OCI-M1 (cell line): ENCODE data around the gene DCDC2.
A peak's percentile ranks its signal among the peaks of the same experiment; 100 is the strongest.
"Not testable (repeated sequence)": the region's sequence is repeated elsewhere in the genome, so short reads cannot be mapped to it uniquely, and the experiment has no call there.

Experiments
- DNase-seq: peaks from one replicate; lab custom pipeline; 2025; lab: John Stamatoyannopoulos, UW

Gene DCDC2

DNA sequence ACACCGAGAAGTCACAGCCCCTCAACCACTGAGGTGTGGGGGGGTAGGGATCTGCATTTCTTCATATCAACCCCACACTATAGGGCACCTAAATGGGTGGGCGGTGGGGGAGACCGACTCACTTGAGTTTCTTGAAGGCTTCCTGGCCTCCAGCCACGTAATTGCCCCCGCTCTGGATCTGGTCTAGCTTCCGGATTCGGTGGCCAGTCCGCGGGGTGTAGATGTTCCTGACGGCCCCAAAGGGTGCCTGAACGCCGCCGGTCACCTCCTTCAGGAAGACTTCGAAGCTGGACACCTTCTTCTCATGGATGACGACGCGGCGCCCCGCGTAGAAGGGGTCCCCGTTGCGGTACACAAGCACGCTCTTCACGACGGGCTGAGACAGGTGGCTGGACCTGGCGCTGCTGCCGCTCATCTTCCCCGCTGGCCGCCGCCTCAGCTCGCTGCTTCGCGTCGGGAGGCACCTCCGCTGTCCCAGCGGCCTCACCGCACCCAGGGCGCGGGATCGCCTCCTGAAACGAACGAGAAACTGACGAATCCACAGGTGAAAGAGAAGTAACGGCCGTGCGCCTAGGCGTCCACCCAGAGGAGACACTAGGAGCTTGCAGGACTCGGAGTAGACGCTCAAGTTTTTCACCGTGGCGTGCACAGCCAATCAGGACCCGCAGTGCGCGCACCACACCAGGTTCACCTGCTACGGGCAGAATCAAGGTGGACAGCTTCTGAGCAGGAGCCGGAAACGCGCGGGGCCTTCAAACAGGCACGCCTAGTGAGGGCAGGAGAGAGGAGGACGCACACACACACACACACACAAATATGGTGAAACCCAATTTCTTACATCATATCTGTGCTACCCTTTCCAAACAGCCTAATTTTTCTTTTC is at the start of gene DCDC2:
Gene DCDC2 (minus strand): TSS at position 724 of the 883 bp plus-strand sequence. CDS start 309 bp downstream, at position 415.
- no peak for DNase-seq

DNA sequence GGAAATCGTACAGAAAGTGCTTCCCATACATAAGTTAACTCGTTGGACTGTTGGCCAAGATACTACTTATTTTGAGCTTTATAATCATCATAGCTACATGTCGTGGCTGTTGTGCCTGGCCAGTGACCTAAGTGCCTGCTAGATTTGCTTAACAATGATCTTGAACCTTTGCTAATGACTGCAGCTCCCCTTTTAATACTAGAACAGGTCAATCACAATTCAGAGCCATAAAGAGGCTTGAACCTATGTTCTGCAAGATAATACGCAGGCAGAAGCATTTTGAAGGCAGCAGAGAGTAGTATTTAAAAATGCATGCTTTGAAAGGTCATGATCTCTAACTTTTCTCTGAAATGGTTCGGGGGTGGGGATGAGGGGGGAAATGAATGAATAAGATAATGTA is 47.4 kb upstream of the DCDC2 start:
- no peak for DNase-seq

DNA sequence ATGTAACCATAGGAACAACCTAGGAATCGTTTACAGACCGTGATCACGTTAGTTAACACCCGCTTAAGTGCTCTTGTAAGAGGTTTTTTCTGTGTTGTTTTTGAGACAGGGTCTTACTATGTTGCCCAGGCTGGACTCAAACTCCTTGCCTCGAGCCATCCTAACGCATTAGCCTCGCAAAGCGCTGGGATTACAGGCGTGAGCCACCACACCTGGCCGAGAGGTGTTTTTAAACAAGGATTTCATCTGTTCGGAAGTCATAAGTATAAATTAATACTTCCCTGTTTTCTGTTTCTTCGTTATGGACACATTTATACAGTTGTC is 45.6 kb upstream of the DCDC2 start:
- no peak for DNase-seq

GRCh38 chr6:24402697-24403500 is 45.0 kb upstream of the DCDC2 start, which contains the start of gene MRS2:
Gene MRS2, plus strand, starts transcription at chr6:24402936. Its CDS starts 111 bp downstream, at chr6:24403047.
- DNase-seq: peak; percentile 87

- DNase-seq: no peak
Observed at GRCh38 chr6:24401458-24401857, 43.6 kb upstream of the DCDC2 start.

DNA sequence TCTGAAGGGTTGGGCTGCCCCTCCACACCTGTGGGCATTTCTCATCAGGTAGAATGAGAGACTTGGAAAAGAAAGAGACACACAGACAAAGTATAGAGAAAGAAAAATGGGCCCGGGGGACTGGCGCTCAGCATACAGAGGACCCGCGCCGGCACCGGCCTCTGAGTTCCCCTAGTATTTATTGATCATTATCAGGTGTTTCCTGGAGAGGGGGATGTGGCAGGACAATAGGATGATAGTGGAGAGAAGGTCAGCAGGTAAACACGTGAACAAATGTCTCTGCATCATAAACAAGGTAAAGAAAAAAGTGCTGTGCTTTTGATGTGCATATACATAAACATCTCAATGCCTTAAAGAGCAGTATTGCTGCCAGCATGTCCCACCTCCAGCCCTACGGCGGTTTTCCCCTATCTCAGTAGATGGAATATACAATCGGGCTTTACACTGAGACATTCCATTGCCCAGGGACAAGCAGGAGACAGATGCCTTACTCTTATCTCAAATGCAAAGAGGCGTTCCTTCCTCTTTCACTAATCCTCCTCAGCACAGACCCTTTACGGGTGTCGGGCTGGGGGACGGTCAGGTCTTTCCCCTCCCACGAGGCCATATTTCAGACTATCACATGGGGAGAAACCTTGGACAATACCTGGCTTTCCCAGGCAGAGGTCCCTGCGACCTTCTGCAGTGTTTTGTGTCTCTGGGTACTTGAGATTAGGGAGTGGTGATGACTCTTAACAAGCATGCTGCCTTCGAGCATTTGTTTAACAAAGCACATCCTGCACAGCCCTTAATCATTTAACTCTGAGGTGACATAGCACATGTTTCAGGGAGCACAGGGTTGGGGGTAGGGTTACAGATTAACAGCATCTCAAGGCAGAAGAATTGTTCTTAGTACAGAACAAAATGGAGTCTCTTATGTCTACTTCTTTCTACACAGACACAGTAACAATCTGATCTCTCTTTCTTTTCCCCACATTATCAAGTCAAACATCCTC is 42.5 kb upstream of the DCDC2 start:
- peak; percentile 56 for DNase-seq

DNA sequence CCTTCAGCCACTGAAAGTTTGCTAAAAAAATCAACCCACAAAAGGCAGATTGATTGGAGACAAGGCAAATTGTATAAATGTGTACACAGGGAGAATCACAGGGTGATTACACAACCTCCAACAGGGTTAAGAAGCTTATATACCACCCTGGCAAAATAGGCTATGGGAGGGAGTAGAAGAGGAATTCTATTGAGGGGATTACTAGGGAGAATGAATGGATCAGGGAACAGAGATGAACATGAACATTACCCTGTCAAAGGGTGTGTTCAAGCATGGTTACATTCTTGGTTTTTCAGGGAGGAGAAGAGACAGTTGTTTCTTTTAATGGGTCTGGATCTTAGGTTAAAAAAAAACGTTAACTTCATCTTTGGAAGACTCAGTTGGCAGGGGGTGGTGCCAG is 39.8 kb upstream of the DCDC2 start:
- DNase-seq: peak; percentile 14

DNA sequence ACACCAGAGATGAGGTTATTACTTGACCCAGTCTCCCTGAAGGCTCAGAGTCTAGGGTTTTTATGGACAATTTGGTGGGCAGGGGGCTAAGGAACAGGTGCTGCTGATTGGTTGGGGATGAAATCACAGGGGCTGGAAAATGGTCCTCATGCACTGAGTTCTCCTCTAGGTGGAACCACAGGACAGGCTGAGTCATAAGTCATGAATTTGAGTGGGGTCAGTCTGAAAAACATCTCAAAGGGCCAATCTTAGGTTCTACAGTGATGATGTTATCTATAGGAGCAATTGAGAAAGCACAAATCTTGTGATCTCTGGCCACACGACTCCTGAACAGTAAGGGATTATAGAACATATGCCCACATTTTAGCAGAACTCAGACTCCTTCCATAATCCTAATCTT is 39.0 kb upstream of the DCDC2 start:
- DNase-seq: peak; percentile 16

GRCh38 chr6:24394780-24395437 is 37.0 kb upstream of the DCDC2 start:
- DNase-seq: peak; percentile 40

- no peak for DNase-seq
Observed at GRCh38 chr6:24394061-24394779, 36.4 kb upstream of the DCDC2 start.

DNA sequence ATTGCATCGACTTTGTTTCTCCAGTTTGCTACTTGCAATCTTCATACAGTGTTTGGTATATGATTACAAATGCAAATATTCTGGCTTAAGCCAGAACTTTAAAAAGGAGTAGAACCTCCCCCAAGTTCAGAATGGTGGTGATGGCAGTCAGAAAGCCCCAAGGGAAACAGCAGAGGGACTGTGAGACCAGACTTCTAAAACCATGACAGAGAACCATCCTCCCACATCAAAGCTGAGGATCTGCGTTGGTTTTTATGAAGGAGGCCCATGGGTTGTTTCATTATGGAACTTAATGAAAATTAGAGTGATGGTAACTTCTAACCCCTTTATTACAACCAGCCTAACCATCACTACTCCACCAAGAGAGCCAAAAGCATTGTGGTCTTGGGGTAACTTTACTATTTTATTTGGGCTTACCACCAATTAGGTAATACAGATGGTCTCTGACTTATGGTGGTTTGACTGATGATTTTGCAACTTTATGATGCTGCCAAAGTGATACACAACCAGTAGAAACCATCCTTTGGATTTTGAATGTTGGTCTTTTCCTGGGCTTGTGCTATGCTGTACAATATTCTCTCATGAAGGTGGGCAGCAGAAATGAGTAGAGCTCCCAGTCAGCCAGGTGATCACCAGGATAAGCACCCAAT is 34.0 kb upstream of the DCDC2 start:
- no peak for DNase-seq

DNA sequence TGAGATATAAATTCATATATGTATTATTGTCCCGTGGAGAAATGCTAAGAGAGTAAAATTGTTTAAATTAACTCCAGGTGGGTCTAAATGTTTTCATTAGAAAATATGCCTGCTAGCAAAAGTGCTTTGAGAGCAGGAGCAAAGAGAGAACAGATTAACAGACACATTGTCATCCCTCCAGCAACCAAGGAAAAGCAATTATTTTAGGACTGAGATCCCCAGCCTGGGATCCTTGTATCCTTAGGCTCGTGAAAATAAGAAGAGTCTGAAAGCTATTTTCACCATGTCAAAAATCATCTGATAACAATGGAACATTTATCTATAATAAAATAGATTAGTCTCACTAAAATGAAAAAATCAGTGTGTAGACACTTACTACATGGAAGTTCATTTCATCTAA is 33.3 kb upstream of the DCDC2 start:
- no peak for DNase-seq

DNA sequence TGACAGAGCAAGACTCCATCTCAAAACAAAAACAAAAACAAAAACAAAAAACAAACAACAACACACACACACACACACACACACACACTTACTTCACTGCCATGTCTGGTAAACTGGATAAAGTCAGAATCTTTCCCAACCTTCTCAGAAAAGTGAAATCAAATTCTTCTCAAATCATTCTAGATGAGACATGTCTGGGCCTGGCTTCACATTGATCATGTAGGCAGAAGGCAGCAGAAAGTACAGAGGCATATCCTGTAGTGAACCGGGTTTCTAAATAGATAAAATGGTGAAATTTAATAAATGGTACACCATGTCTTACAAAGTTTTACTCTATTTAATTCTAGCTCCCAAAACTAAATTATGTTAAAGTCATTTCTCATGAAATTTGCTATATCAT is 30.0 kb upstream of the DCDC2 start:
- DNase-seq: no peak

DNA sequence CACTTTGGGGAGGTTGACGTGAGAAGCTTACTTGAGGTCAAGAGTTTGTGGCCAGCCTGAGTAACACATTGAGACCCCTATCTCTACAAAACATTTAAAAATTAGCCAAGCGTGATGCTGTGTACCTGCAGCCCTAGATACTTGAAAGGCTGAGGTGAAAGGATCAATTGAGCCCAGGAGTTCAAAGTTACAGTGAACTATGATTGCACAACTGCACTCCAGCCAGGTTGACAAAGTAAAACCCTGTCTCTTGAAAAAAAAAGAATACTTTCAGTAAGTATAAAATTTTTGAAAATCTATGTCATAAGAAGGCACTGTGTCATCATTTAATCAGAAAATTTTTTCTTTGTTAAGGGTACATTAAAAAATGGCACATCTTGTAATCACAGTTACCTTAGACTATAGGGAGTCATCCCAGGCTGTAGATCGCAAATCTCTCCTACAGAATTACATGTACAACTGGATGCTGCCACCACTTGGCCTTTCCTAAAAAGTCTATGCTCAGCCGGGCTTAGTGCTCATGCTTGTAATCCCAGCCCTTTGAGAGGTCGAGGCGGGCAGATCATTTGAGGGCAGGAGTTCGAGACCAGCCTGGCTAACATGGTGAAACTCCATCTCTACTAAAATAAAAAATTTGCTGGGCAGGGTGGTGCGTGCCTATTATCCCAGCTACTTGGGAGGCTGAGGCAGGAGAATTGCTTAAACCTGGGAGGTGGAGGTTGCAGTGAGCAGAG is 27.8 kb upstream of the DCDC2 start:
- DNase-seq: peak; percentile 22

DNA sequence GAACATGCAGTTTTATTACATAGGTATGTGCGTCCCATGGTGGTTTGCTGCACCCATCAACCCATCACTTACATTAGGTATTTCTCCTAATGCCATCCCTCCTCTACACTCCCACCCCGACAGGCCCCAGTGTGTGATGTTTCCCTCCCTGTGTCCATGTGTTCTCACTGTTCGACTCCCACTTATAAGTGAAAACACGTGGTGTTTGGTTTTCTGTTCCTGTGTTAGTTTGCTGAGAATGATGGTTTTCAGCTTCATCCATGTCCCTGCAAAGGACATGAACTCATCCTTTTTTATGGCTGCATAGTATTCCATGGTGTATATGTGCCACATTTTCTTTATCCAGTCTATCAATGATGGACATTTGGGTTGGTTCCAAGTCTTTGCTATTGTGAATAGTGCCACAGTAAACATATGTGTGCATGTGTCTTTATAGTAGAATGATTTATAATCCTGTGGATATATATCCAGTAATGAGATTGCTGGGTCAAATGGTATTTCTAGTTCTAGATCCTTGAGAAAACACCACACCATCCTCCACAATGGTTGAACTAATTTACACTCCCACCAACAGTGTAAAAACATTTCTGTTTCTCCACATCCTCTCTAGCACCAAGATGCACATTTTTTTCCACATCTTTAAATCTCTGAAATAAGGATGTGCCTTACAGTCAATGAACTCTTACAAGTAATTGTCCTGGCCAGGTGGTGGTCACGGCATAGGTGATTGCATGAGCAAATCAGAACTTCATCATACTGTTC is 26.7 kb upstream of the DCDC2 start:
- not testable (repeated sequence) for DNase-seq

DNA sequence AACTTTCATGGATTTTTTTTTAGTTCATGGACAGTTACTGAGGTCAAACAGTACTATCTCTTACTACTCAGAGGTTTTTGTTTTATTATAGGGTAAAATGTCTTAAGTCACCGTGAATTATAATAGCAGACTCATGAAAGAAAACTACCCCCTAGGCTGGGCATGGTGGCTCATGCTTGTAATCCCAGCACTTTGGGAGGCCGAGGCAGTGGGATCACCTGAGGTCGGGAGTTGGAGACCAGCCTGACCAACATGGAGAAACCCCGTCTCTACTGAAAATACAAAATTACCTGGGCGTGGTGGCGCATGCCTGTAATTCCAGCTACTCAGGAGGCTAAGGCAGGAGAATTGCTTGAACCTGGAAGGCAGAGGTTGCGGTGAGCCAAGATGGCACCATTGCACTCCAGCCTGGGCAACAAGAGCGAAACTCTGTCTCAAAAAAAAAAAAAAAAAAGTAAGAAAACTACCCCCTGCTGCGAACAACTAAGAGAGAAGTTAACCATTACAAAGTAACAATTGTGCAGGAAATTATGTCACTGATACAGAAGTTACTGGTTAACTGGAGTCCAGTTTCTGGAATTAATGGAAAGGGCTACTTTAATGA is 25.1 kb upstream of the DCDC2 start:
- DNase-seq: not testable (repeated sequence)

DNA sequence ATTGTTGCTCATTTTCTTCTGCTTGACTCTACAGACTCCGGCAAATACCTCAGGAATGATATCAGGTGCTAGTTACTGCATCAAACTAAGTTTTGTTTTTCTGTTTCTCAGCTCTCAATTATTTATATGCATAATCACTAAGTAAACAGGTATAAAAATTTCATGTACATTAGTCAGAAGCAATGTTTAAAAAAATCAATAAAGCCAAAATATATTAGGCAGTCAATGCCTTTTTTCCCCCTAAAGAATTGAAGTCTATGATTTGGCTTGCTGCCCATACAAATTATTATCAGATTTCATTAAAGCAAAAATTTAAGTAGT is 24.3 kb upstream of the DCDC2 start:
- DNase-seq: no peak

DNA sequence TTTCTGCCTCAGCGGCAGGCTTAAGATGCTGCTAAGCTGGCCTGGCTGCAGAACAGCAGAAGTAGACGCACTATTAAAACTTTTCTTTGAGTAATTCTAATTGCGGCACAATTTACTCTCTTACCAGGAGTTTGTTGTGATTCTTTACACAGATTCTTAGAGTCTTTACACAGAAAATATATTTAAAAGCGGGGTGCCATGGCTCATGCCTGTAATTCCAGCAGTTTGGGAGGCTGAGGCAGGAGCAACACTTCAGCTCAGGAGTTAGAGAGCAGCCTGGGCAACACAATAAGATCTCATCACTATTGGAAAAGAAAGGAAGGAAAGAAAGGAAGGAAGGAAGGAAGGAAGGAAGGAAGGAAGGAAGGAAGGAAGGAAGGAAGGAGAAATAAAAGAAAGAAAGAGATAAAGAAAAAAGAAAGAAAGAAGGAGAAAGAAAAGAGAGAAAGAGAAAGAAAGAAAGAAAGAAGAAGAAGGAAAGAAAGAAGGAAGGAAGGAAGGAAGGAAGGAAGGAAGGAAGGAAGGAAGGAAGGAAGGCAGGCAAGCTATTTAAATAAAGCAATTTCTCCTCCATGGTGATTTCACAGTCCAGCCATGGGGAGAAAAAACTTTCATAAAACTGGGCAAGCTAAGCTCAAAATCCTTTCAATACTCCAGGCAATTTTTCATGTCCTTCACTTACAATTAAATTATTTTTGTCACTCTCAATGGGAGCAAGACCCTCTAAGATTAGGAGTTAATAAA is 23.8 kb upstream of the DCDC2 start:
- no peak for DNase-seq
